OCI-M2 (cell line): ENCODE measurements around the gene PXDC1.
"Not testable (repeated sequence)": the region's sequence is repeated elsewhere in the genome, so short reads cannot be mapped to it uniquely, and the experiment has no call there.

Experiments used
- DNase-seq: peaks from one replicate; lab custom pipeline; 2025; ENCODE audit not compliant: unreplicated experiment; lab: John Stamatoyannopoulos, UW

PXDC1 gene

DNA sequence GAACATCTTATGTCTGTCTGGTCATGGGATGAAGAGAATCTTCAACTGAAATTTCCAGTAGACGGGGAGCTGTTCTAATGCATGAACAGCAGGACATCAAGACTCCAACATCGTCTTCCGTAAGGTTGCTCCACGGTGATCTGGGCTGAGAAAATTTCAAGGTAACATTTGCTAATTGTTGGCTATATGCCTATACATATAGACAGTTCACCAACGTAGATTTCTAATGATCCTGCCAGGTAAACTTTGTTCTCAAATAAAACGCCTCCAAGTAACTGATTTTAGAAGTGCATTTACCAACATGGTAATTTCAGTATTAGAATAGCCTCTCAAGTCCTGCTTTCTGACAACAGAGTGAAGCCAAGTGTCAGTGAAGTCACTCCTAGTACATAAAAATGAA is 11.3 kb upstream of the PXDC1 start:
- DNase-seq: no peak

DNA sequence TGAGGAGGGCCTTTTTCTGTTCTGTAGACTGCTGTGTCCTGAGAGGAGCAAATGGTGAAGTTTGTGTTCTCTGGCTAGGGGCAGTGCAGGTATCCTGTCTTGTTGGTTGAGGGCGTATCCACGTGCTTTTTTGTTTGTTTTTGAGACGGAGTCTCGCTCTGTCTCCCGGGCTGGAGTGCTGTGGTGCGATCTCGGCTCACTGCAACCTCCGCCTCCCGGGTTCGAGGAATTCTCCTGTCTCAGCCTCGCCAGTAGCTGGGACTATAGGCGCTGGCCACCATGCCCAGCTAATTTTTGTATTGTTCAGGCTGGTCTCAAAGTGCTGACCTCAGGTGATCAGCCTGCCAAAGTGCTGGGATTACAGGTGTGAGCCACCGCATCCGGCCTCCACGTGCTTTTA is 10.8 kb upstream of the PXDC1 start:
- DNase-seq: no peak

DNA sequence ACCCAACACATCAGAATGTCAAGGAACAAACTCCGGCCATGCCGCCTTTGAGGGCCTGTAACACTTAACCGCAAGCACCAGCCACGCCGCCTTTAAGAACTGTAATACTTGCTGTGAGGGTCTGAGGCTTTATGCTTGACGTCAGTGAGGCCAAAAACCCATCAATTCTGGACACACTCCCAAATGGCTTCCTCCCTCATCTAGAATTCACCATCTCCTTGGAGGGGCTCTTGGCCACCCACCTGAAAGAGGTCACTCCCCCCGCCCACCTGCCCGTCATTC is 10.4 kb upstream of the PXDC1 start:
- no peak for DNase-seq

DNA sequence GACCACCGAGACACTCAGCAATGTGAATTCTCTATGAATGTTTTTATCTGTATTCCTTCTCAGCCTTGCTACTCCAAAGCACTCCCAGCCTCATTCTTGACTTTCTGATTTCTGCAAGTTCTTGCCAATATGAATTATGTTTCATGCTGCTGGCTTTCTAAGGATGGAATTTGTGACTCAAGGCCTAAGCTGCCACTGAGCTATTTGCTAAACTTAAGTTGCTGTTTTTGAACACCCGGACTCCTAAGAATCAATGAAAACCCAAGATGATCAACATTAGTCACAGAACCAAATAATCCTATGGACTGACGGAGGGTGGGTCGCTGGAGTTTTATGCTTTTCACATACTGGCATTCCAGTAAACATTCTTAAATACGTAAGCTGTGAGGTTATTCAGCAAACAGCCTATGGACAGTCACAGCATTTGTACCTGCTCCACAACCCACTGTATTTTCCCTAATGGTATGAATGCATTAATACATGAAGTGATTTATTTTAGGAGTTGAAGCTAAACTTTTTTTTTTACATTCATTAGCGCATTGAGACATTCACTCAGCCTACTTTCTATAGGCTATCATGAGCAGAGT is 8.2 kb upstream of the PXDC1 start:
- DNase-seq: no peak

DNA sequence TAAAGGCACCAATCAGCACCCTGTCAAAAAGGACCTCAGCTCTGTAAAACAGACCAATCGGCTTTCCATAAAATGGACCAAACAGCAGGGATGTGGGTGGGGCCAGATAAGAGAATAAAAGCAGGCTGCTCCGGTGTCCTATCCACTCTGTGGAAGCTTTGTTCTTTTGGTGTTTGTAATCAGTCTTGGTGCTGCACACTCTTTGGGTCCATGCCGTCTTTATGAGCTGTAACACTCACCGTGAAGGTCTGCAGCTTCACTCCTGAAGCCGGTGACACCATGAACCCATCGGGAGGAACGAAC is 7.3 kb upstream of the PXDC1 start:
- DNase-seq: no peak

DNA sequence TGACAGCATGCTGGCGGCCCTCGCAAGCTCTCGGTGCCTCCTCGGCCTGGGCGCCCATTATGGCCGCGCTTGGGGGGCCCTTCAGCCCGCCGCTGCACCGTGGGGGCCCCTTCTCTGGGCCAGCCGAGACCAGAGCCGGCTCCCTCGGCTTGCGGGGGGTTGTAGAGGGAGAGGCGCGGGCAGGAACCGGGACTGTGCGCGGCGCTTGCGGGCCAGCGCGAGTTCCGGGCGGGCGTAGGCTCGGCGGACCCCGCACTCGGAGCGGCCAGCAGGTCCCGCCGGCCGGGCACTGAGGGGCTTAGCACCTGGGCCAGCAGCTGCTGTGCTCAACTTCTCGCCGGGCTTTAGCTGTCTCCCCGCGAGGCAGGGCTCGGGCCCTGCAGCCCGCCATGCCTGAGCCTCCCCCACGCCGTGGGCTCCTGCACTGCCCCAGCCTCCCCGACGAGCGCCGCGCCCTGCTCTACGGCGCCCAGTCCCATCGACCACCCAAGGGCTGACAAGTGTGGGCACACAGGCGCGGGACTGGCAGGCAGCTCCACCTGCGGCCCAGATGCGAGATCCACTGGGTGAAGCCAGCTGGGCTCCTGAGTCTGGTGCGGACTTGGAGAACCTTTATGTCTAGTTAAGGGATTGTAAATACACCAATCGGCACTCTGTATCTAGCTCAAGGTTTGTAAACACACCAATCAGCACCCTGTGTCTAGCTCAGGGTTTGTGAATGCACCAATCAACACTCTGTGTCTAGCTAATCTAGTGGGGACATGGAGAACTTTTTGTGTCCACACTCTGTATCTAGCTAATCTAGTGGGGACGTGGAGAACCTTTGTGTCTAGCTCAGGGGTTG is 6.7 kb upstream of the PXDC1 start:
- not testable (repeated sequence) for DNase-seq

DNA sequence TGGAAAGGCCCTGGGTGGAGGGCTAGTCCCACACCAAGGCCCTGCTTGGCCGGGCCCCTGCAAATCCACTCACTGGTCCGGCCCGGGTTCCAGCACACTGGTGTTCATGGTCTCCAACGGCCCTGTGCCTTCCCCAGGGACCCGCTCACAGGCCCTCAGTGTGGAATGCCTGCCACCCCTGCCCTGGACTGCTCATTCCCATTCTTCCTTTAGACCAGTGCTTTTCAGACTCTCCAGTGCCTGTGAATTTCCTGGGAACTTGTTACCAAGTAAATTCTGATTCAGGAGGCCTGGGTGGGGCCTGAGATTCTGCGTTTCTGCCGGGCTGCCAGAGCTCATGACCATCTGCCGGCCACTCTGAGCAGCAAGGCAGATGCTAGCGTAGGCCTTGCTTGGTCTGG is 5.7 kb upstream of the PXDC1 start:
- no peak for DNase-seq

DNA sequence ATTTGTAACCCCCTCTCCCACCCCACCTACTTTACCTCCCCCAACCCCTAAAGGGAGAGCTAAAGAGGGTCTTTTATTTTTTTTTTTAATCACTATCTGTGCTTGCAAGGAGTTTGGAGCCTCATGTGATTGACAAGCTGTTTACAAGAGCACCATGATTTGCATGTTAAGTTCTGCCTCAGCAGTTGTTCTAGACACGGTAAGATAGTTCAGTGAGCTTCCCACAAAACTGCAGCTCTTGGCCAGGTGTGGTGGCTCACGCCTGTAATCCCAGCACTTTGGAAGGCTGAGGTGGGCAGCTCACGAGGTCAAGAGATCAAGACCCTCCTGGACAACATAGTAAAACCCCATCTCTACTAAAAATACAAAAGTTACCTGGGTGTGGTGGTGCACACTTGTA is 5.0 kb upstream of the PXDC1 start:
- no peak for DNase-seq

DNA sequence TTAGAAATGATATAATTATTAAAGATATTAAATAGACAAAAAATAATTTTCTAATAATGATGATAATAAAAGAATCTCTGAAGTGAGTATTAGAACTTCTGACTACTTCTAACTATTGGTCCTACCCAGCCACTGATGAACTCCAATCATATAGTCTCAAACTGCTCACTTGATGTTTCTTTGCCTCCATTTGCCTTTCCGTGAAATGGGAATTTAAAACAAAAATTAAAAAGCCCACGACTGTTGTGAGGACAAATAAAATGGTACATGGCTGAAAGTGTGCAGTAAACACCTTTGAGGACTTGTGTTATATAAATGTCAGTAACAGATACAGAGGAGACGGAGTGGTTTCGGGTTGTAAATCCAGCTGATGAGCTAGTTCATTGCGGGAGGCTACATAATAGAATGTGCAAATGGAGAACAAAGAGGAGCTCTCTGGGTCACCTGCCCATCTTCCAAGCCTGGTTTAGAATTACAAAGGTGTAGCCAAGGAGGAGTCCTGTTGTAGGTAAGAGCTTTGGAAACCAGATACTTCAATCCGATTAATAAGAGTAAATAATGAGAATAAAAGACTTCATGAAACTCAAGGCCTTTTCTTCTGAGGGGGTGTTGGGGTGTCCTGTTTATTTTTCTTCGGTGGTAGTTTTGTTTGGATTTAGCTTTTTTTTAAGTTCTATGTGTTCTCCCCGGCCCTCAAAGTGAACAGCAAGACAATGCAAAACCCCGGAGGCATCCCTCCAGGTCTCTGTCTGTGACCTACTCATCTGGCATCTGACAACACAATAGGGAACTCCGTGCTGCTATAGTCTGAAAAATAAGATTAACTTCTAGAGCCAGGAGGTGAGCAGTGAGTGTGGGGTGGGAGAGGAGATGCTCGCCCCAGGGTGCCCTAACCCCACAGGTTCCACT is 4.4 kb upstream of the PXDC1 start:
- DNase-seq: no peak

DNA sequence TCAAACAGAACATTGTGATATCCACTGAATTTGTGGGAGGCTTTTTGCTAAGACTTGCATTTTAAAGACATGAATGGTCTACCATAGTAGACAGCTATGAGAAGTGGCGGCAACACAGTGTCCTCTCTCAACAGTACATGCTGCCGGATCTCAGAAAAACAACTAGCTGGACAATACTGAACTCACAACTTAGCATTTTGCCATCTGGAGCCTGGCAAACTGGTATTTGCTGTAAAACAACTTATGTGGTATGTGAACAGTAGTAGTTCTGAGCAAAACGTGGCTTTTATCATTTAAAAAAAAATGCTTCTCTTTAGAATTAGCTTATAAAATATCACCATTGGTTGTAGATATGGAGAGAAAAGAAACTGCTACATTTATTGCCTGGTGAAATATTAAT is 3.3 kb upstream of the PXDC1 start:
- no peak for DNase-seq

DNA sequence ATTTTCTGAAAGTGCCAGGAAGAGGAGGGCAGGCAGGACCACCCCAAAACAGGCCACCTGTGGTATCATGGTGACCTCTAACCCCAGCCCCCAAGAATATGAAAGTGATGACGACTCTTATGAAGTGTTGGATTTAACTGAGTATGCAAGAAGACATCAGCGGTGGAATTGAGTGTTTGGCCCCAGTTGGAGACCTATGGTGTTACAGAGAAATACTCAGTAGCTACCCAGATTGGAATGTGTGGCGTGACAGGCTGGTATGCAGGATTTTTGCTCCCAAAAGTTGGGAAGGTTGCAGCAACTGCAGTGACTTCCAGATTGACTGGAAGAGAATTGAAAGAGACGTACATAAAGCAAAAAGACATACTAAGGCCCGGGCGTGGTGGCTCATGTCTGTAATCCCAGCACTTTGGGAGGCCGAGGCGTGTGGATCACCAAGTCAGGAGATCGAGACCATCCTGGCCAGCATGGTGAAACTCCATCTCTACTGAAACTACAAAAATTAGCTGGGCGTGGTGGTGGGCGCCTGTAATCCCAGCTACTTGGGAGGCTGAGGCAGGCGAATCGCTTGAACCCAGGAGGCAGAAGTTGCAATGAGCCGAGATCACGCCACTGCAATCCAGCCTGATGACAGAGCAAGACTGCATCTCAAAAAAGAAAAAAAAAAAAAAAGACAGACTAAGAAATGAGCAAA is 2.7 kb upstream of the PXDC1 start:
- not testable (repeated sequence) for DNase-seq

DNA sequence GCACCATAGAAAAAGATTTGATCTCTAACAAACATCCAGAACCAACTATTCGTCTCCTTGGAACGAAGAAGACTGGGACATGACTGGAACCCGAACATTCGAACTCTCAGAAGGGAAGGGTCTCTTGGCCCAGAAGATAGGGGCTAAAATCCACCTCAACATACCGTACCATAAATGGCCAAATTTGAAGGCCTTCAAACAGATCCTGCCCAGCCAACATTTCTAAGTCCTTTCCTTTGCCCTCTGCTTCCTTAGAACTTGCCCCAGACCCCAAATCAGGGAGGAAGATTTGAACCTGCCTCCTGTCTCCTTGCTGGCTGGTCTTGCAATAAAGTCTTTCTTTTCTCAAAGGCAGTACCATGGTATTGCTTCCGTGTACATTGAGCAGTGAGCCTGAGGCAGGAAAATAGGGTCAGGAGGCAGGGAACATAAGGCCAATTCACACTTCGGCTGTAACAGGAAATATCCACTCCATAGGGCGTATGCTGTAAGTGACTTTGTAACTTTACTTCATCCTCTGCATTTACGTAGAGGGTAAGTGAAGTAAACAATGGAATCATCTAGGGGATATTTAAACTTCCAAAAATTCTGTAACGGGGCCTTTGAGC is 1.8 kb upstream of the PXDC1 start:
- DNase-seq: no peak

DNA sequence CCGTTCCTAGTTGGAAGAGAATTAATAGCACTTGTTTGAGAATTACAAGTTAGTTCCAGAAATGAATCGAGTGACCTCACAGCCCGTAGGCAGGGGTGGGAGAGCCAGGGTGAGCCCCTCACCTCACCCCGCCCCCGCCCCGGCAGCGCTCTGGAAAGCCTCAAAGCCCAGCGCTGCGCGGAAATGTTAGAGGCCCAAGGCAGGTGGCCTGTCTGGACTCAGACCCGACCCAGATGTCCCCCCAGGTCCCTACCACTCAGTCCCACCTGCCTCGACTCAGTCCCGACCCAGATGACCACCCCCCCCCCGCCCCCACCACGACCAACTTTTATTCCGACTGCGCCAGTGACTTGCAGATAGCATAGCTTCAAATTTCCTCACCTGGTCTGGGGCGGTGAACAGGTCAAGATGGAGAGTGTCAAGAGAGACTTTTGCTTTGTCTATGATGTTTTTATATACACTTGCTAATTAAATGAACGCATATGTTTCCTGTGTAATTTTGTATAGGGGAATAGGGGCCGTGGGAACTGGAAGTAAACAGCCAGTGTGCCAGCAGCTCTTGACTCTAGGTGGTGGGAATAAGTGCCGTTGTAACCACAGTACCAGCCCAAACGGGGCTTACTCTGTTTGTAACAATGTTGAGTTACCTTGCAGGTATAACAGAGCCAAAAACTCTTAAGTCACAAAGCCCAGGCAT is 1.2 kb upstream of the PXDC1 start:
- no peak for DNase-seq

DNA sequence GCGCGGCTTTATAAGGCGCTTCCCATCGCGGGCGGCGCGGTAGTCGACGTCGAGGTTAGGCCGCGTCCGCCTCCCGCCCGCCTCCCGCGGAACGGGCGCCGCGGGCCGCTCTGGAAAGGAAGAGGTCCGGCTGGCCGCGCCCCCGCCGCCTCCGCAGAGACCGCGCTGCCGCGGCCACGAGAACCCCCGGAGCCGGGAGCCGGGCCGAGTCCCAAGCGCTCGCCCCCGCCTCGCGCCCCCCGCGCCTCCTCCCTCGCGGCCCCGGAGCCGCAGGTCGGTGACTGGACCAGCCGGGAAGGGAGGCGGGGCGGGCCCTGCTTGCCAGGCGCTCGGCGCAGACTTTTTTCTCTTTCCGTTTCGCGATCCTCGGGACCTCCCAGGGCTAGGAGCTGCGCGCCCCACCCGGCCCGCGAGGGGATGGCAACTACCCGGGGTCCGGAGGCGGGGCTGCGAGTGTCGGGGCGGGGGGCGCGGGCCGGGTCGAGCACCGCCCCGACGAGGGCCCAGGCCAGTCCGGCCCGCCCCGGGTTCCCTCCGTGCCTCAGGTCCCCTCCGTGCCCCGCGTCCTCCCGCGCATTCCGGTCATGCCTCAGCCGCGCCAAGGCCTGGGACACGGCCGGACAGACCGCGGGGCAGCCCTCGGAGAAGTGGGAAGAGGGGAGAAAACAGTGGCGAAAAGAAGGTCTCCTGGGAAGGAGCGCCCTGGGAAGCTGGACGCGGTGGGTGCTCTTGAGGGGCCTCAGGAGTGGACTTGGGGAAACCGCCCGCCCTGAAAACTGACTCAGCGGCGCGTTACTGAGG is 417 bp upstream of the PXDC1 start:
- no peak for DNase-seq

DNA sequence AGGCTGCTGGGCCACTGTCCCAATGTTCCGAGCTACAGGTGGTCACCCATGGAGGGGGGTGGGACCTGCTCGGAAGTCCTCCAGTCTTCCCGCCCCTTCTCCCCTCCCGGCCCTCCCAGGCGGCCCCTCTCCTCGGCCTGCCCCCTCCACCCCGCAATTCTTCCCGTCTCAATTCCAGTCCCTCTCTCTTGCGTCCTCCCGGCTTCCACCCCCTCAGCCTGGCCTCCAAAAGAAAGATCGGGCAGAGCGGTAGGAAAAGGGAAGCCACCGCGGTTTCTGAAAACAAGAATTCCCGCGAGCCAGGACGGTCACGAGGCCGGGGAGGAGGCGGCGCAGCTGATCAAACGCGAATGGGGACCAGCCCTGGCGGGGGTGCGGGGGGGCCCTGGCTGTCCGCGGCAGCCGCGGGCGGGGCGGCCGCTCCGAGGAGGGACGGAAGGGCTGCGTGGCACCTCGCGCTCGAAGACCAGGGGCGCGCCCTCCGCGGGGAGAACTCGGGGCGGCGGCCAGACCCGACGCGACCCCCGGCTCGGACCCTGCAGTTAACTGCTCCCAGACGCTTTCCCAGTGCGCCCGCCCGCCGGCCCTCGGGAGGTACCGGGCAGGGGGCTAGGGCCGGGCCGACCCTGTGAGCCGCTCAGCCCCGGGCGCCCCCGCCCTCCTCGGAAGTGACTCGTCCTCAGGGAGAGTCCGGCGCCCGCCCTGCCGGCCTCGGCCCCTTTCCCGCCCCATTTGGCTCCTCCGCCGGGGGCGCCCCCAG is 1.0 kb downstream of the PXDC1 start:
- DNase-seq: no peak

DNA sequence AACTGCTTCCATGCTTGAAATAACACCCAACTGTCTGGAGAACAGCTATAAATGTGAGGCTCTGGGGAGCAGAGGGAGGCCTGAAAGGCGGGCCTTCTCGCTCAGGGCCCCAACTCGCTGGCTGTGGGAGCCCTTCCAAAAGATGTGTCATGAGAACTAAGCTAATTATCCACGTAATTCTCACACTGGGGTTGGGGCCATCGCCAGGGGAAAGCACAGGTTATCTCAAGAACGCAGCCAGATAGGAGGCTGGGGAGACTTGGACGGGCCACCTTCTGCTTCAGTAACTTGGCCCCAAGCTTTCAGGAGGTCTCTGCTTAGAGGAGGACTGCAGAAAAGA is 1.6 kb downstream of the PXDC1 start:
- no peak for DNase-seq

DNA sequence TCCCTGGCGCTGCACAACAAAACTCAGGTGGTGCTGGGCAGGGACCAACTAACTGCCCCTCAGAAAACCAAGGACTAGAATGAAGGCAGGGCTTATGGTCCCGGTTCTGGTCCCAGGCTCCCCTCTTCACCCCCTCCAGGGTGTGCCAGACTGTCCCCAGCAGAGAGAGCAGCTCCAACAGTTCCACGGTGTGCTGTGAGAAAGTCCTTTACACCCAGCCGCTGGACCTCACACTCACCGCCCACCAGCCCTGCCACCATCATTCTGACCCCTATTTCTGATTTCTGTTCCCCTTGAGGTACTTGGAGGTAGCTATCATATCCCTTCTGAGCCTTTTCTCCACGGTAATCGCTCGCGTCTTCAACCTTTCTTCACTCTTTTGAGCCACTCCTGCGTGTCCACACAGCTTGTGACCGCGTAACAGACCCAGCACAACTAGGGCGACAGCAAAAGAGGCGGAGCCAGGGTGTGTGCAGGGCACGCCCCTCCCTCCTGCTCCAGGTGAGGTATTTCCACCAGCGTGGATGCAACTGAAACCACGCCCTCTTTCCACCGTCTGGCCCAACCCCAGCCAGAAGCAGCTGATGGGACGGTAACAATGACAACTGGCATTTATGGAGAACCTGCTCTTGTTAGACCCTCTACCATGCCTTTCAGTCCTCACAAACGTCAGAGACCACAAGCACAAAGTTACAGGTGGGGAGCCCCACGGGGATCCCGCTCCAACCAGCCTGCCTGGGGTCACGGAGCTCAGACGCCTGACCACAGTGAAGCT is 2.3 kb downstream of the PXDC1 start:
- DNase-seq: no peak

DNA sequence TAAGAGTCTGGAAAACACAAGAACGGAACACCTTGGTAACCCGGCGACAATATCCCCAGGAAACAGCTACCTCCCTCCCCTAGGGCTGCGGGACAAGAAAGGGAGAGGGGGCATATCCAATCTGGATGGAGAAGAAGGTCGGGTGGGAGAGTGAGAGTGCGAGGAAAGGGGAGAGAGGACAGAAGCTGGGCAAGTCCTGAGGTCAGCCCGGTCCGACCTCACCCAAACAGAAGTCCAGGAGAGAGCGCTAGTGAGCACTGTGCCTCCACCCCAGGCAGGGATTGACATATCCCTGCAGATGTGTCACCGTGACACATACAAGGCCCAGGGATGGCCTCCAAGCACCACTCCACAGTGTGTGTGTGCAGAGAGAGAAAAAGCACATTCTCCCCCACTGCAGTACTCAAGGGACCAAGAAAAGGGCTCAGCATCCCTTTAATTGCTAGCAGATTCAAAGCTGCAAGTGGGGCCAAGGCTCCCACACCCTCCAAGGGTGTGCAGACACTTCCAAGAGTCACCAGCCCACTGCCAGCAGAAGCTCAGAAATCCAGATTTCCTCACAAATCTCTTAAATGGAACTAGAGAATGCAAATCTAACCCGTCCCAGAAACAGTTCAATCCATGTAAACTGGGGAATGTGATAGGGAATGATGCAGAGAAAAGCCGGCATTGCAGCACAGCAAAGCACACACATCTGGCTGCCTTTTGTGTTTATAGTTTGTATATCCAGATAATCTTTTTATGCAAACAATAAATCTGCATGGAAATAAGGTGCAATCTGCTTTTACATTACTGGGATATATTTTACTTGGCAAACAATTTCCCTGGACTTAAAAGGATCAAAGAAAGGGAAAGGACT is 3.1 kb downstream of the PXDC1 start:
- DNase-seq: no peak
